ENCODE data around the gene RBMY1F.
"Not testable (repeated sequence)": the region's sequence is repeated elsewhere in the genome, so short reads cannot be mapped to it uniquely, and the experiment has no call there.

The RBMY1F gene

DNA sequence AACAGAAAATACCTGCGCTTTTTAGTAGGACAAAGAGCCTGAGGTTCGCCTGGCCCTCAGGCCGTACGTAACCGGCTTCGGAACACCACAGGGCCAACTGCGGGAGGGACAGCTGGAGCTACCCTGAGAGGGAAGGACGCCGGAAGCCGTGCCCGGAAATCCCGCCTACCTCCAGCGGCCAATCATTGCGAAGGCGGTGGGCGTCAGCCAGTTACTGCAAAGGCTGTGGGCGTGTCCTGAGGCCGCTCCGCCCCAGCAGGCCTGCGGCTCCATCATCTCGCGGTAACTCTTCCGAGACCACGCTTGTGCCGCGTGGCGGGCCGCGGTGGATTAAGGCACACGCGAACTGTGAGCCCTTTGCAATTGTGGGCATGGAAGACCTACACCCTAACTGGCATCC, at the start of gene RBMY1F:
TSS of gene RBMY1F (minus strand) at position 101 of the 400 bp plus-strand sequence. CDS start 1,954 bp downstream, outside the sequence.
- not testable (repeated sequence) for H2AFZ ChIP-seq (ENCODE audit: low read length, unreplicated experiment); H3K79me2 ChIP-seq (ENCODE audit: control insufficient read depth, insufficient read depth, low read length, unreplicated experiment); H3K4me3 ChIP-seq (ENCODE audit: low read depth, low read length); H3K27ac ChIP-seq (ENCODE audit: low read depth, low read length); H3K36me3 ChIP-seq (ENCODE audit: insufficient read depth, low read length); H3K27me3 ChIP-seq (ENCODE audit: insufficient read depth, low read length); H3K4me1 ChIP-seq (ENCODE audit: control insufficient read depth, insufficient read depth, low read length, unreplicated experiment)

DNA sequence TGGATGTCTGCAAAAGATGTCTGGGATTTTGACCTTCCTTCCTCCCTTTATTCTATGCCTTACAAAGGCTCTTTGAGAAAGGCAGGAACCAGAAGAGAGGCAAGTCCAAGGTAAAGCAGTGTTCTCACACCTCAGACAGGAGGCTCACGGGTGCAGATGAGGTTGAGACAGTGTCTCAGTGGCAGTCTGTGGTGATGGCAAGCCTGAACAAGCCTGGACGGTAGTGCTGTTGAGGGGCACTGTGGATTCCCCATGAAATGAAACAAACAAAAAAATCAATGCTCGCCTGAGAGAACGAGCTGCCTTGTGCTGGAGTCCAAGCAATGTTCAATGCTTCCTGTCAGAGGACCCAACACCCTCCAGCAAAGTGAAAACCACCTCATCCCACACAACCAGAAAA, 31.6 kb downstream of the RBMY1F start:
- not testable (repeated sequence) for H2AFZ ChIP-seq (ENCODE audit: low read length, unreplicated experiment); H3K4me1 ChIP-seq (ENCODE audit: control insufficient read depth, insufficient read depth, low read length, unreplicated experiment); H3K36me3 ChIP-seq (ENCODE audit: insufficient read depth, low read length); H3K79me2 ChIP-seq (ENCODE audit: control insufficient read depth, insufficient read depth, low read length, unreplicated experiment); H3K27me3 ChIP-seq (ENCODE audit: insufficient read depth, low read length); H3K4me3 ChIP-seq (ENCODE audit: low read depth, low read length); H3K27ac ChIP-seq (ENCODE audit: low read depth, low read length)

DNA sequence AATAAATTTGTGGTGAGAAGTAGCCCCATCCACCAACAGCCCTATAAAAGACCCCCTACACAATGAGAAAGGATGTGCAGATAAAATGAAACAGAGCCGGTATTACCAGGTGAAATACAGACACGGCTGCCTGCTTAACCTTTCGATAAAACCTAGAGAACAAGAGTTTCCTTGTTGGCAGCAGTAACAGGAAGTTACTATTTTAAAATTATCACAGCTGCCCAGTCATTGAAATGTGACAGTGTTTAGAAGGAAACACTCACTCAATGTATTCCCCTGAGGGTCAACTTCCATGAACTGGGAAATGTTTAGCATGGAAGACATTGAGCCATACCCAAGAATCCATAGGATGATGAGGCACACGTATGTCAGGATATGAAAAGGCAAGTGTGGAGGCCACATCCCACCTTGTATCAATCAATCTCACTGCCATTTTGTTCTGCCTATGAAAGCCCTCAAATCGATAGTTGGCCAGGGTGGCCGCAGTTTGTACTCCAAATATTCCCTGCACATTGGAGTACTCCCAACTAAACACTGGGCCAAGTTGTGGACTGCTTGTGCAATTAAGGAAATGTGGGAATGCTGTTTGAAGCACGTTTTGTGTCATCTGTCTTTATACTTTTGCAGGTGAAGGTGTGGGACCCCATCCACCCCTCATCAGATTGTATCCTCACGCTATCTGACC, 41.6 kb downstream of the RBMY1F start:
- not testable (repeated sequence) for H3K27ac ChIP-seq (ENCODE audit: low read depth, low read length); H3K36me3 ChIP-seq (ENCODE audit: insufficient read depth, low read length); H2AFZ ChIP-seq (ENCODE audit: low read length, unreplicated experiment); H3K27me3 ChIP-seq (ENCODE audit: insufficient read depth, low read length); H3K79me2 ChIP-seq (ENCODE audit: control insufficient read depth, insufficient read depth, low read length, unreplicated experiment); H3K4me1 ChIP-seq (ENCODE audit: control insufficient read depth, insufficient read depth, low read length, unreplicated experiment); H3K4me3 ChIP-seq (ENCODE audit: low read depth, low read length)

DNA sequence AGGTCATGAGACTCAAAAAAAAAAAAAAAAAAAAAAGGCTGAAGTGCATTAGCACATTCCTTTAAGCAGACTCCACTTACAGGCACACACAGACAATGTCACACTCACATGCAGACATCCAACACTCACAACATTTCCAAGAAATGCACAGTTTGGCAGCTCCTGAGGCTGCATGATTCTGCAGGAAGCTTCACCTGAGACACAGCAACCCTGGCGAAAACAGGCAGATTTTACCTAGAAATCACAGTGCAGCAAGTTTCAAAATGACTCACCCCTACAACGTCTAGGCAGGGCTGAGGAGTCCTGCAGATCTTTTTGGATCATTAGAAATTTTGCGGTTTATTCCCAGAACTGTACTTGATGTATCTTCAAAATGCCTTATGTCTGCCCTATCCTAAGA, 48.0 kb downstream of the RBMY1F start:
- H3K4me1 ChIP-seq (ENCODE audit: control insufficient read depth, insufficient read depth, low read length, unreplicated experiment); H2AFZ ChIP-seq (ENCODE audit: low read length, unreplicated experiment); H3K27me3 ChIP-seq (ENCODE audit: insufficient read depth, low read length); H3K4me3 ChIP-seq (ENCODE audit: low read depth, low read length); H3K79me2 ChIP-seq (ENCODE audit: control insufficient read depth, insufficient read depth, low read length, unreplicated experiment); H3K27ac ChIP-seq (ENCODE audit: low read depth, low read length); H3K36me3 ChIP-seq (ENCODE audit: insufficient read depth, low read length): not testable (repeated sequence)

DNA sequence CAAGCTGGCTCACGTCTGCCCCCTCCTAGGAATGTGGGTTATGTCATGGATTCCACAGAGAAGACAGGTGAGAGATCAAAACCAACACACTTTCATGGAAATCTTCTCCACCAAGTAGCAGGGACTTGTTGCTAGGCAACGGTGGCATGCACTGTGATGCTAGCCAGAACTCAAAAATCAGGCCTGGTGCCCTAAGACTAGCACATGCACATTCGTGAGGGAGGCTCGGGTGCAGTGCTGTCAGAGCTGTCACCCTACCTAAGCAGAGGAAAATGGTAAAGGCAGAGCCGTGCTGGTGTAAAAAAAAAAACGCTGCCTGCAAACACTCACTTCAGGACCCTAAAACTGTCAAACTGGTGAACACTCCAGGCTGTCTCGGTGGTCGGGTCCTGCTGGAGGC, 52.2 kb downstream of the RBMY1F start:
- not testable (repeated sequence) for H3K27me3 ChIP-seq (ENCODE audit: insufficient read depth, low read length); H3K36me3 ChIP-seq (ENCODE audit: insufficient read depth, low read length); H2AFZ ChIP-seq (ENCODE audit: low read length, unreplicated experiment); H3K27ac ChIP-seq (ENCODE audit: low read depth, low read length); H3K4me3 ChIP-seq (ENCODE audit: low read depth, low read length); H3K79me2 ChIP-seq (ENCODE audit: control insufficient read depth, insufficient read depth, low read length, unreplicated experiment); H3K4me1 ChIP-seq (ENCODE audit: control insufficient read depth, insufficient read depth, low read length, unreplicated experiment)
